Muscle of arm (tissue), 12 donors: ENCODE data around the gene ZEB1. TPM values are rescaled to one million over a fixed set of nuclear protein-coding genes. Genes with fewer than 3 reads are reported as not detected.
"Not testable (repeated sequence)": the region's sequence is repeated elsewhere in the genome, so short reads cannot be mapped to it uniquely, and the experiment has no call there.

Experiments used
- DNase-seq: peaks from one replicate; pipeline ENCODE4 v3.0.0-alpha.2; 2013
- polyA plus RNA-seq, 12 donors: library from polyadenylated mRNA; unstranded; fragments of 120-200 nt; gene quantifications; one replicate each; pipeline ENCODE4 v1.2.1, GENCODE V29; 2013; ENCODE audit not compliant: insufficient read length in 12 of 12

The ZEB1 gene
- polyA plus RNA-seq, 12 donors = 58.3 to 98.6 (median 76.7) TPM; not detected in 1

DNA sequence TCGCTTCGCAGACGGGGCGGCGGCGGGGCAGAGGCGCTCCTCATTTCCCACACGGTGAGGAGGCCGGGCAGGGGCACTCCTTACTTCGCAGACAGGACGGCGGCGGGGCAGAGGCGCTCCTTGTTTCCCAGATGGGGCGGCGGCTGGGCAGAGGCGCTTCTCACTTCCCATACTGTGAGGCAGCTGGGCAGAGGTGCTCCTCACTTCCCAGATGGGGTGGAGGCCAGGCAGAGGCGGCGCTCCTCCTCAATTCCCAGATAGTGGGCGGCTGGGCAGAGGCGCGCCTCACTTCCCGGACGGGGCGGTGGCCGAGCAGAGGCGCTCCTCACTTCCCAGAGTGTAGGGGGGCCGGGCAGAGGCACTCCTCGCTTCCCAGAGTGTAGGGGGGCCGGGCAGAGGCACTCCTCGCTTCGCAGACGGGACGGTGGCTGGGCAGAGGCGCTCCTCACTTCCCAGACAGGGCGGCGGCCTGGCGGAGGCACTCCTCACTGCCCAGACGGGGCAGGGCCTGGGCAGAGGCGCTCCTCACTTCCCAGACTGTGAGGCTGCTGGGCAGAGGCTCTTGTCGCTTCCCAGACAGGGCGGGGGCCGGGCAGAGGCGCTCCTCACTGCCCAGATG is 43.1 kb downstream of the ZEB1 start:
- DNase-seq = no peak

GRCh38 chr10:31363696-31364095 is 44.7 kb downstream of the ZEB1 start:
- DNase-seq = not testable (repeated sequence)

DNA sequence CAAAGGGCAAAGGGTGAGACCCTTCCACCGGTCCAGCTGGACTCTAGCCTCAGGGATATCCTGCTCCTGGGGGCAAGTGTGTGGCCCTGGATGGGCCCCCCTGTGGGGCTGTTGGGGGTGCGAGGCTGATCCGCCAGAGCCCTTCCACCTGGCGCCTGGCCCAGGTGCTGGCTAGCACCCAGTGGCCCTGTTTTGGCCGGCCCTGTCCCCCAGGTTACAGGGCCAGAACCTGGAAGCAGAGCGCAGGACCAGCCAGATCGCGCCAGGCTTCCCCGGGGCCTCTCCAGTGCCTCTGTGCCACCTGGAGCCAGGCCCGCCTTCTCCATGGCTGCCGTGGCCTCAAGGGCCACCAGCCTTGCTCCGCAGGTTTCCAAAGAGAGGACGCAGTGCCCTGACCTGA is 45.2 kb downstream of the ZEB1 start:
- not testable (repeated sequence) for DNase-seq

DNA sequence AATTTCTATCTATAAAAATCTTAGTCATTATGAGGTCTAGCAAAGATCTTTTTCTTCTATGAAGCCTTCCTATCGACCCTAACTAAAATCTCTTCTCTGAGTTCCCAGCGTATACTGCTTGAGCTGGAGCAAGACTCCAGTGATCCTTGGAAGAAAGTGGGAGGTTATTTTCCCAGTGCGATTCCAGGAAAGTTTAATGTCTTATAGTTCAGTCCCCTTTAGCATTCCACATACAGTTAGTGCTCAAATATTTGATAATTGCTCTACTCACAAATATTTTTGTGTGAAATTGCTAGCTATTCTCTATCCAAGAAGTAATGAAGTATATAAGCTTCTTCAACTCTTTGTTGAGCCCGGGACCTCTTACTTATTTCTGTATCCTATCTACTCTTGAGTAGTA is 47.7 kb downstream of the ZEB1 start:
- DNase-seq = no peak

DNA sequence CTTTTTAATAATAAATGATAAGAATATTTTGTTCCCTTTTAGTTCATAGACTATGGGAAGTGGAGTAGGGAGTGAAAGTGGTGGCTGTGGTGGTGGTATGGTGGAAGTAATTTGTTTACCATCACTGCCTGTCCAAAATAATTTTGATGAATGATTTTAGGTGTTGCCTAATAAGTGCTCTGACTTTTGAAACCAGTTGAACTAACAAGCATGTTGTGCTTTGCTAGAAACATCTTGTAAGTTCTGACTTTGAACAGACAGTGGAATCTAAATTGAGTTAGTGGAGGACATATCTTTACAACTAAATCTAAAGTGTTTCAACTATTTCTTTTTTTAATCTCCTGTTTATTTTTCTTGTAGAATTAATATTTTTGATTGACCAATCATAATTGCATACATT is 49.7 kb downstream of the ZEB1 start:
- no peak for DNase-seq

DNA sequence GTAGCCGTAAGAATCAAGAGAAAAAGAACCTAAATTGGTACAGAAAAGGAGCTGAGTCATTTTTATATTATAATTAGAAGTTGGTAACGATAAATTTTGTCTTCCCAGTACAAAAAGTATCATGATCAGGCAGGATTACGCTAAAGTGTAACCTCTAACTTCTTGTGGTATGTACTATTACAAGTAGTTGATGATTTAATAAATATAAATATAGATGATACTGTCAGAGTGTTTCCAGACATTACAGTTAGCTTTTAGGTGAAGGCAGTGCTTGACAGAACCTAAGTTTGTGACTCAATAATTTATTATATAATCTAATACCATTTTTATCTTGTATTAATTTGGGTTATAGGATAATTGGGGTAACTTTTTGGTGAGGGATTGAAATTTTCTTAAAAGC is 53.4 kb downstream of the ZEB1 start:
- no peak for DNase-seq

DNA sequence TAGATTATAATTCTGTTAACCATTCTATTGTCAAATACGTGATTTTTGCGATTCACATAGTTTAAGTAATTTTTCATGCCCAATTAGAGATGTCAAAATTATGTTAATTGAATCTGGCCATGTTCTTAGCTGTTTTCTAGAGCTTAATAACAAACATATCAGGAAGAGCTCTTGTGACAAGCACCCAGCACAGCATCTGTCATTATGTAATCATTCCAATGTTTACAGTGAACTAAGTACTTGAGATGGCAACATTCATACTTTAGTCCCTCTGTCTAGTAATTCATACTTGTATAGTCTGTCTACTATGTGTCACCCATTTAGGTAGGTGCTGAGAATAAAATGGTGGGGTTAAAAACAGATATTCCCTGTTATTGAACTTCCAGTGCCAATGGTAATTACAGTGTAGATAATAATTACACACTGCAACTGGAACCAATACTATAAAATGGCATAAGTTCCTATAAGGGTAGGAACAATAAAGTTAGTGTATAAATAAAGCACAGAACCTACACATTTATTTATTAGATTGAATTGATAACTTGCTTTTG is 55.2 kb downstream of the ZEB1 start:
- DNase-seq = no peak

DNA sequence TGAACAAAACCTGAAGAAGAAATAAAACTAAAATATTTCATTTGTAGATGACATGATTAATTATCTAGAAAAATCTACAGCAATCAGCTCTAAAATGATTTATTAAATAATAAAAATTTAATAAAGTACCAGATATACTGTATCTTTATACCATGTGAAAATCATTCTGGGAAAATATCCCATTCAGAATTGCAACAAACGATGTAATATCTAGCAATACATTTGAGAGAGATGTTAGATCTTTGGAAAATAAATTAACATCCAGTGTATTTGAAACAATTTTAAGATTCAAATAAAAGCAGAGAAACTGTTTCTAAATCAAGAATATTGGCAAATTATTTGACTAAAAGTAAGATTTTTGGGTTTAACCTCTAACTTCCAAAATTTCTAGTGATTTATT is 62.2 kb downstream of the ZEB1 start:
- no peak for DNase-seq

DNA sequence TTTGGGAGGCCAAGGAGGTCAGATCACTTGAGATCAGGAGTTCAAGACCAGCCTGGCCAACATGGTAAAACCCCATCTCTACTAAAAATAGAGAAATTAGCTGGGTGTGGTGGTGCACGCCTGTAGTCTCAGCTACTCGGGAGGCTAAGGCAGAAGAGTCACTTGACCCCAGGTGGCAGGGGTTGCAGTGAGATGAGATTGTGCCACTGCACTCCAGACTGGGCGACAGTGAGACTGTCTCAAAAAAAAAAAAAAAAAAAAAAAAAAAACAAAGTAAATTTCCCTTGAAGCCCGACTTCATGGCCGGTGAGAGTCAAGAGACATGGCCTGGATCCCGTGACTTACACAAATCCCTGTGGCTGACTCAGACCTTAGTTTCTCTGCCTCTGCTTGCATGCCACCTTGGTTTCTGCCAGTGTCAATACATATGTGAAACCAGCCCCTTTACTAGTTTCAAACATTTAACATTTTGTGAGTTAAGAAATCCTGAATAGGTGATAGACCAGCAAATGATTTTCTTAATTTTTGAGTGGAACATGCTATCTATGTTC is 62.8 kb downstream of the ZEB1 start:
- no peak for DNase-seq

GRCh38 chr10:31383810-31384588 is 65.0 kb downstream of the ZEB1 start:
- no peak for DNase-seq

DNA sequence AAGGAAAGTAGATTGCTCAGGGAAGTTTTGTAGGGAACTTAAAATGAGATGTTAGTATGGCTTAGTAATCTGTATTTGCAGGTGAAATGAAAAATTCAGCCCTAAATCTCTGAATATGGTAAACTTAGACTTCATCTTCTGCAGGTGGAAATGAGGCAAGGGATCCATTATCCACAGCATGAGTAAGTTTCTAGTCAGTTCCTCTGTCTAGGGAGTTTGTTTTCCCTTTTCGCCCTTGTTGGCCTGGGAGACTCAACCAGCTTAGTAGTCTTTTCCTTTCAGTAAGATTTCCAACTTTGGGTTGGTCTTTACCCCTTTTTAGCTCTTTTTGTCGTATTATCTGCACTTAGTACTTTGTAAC is 65.6 kb downstream of the ZEB1 start:
- DNase-seq = no peak

DNA sequence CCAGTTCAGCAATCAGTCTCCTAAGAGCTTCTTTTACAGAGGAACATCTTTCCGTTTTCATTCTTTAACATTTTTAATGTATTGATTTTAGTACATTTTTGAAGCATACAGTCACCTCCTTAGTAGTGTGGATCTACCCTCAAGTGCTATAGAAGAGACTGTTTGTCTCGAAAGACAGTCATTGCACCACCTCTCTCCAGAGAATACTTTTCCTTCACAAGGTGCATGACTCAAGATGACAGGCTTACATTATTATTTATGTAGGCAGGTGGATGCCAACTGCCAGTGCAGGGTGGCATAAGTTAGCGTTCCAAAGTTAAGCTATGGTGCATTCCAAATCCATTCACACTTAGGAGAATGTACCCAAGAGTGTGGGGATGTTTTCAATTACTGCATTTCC is 71.8 kb downstream of the ZEB1 start:
- no peak for DNase-seq

DNA sequence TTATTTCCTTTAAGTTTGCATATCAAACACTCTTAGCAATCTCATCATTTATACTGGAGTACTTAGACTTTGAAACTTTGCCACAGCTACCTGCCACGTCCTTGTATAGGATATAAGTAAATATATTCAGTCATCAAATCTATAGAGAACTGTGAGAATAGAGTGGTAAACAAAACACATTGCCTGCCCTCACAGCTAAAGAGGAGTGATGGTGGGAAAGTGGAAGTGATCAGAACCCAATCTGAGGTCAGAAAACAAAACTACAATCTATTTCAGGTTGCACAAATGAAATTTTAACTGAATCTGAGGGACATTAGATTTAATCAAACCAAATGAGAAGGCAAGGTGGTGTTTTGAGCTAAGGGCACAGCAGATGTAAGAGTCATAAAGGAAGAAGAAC is 74.8 kb downstream of the ZEB1 start:
- no peak for DNase-seq

GRCh38 chr10:31395695-31396094 is 76.7 kb downstream of the ZEB1 start:
- DNase-seq = no peak

DNA sequence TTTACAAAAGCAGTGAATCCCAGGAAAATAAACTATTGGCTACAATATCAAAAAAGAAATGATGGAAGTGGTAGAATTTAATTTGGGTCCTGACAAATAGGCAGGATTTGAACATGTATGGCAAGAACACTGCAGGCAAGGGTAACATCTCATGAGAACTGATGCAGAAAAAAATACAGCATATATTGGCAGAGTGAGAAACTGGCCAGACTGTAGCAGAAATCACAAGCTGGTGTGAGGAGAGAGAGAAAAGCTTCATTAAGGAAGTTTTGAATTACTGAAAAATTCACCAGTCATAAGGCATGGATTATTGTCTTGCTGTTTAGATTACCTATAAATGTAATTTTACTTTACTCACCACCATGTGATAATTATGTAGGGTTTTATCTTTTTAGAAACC is 77.4 kb downstream of the ZEB1 start:
- no peak for DNase-seq

DNA sequence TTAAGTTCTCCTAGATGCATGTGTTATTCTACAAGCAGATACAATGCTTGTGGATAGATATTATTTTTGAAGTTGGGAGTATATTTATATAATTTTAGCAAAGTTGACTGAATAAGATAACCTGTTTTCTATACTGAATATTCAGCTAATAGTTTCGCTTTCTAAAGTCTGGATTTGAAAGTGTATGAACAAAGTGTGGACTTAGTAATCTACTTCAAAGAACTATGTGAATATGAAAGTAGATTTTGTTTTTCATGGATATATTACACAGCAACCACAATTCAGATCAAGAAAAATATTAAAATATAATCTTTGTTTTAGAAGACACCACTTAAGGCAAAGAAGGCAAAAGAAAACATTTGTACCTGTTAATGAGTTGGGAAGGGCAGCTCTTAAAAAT is 78.8 kb downstream of the ZEB1 start:
- DNase-seq = no peak

- DNase-seq = no peak
Observed at GRCh38 chr10:31399171-31399570, 80.2 kb downstream of the ZEB1 start.

DNA sequence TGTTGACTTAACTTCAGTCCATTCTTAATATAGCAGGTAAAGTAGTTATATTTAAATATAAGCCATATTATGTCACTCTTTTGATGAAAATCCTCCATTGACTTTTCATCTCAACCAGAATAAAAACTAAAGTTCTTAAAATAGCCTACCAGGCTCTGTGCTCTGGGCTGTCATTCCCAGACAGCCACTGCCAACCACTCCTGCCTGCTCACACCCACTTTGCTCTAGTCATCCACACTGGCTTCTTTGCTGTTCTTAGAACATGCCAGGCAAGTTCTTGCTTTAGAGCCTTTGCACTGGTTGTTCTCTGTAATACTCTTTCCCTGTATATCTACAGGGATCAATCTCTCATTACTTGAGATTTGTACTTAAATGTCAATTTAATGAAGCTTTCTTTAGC is 80.6 kb downstream of the ZEB1 start:
- DNase-seq = no peak

- DNase-seq = no peak
Observed at GRCh38 chr10:31401287-31401686, 82.3 kb downstream of the ZEB1 start.

DNA sequence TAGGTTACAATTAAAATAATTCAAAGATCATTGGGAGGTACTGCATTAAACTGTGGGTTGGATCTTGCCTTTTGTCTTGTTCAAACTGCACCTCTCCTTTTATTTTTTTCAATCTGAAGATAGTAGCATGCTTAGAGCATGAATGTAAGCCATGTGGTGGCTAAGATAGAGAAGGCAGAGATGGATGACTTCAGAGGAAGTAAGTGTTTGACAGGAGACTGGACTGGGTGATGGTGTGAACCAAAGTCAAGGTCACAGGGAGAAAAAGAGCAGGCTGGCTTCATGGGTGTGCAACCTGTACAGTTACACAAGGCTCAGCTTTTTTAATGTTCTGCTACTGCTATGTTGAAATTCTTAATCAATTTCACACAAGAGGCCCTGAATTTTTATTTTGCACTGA is 85.6 kb downstream of the ZEB1 start:
- DNase-seq = no peak

DNA sequence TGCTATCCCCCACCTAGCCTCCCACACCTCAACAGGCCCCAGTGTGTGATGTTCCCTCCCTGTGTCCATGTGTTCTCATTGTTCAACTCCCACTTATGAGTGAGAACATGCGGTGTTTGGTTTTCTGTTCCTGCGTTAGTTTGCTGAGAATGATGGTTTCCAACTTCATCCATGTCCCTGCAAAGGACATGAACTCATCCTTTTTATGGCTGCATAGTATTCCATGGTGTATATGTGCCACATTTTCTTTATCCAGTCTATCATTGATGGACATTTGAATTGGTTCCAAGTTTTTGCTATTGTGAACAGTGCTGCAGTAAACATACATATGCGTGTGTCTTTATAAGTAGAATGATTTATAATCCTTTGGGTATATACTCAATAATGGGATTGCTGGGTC is 86.8 kb downstream of the ZEB1 start:
- not testable (repeated sequence) for DNase-seq

DNA sequence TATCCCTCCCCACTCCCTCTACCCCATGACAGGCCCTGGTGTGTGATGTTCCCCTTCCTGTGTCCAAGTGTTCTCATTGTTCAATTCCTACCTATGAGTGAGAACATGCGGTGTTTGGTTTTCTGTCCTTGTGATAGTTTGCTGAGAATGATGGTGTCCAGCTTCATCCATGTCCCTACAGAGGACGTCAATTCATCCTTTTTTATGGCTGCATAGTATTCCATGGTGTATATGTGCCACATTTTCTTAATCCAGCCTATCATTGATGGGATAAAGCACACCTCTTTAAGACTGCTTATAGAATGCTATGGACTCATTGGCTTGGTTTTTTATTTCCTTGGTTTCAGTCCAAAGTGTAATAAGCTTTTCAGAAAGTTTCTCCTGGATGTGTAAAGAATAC is 93.4 kb downstream of the ZEB1 start:
- not testable (repeated sequence) for DNase-seq

- DNase-seq = no peak
Observed at GRCh38 chr10:31413325-31413724, 94.3 kb downstream of the ZEB1 start.
